HG02588 (cell line): Measurements from ENCODE around the gene BRIX1.
"Not testable (repeated sequence)": the region's sequence is repeated elsewhere in the genome, so short reads cannot be mapped to it uniquely, and the experiment has no call there.

ENCODE experiments used
- ATAC-seq: cut with Tn5 transposase; IDR thresholded peaks from one replicate; pipeline ENCODE4 v1.9.1; 2021; ENCODE audit warnings: mild to moderate bottlenecking, moderate library complexity; ENCODE audit not compliant: unreplicated experiment

BRIX1 gene

DNA sequence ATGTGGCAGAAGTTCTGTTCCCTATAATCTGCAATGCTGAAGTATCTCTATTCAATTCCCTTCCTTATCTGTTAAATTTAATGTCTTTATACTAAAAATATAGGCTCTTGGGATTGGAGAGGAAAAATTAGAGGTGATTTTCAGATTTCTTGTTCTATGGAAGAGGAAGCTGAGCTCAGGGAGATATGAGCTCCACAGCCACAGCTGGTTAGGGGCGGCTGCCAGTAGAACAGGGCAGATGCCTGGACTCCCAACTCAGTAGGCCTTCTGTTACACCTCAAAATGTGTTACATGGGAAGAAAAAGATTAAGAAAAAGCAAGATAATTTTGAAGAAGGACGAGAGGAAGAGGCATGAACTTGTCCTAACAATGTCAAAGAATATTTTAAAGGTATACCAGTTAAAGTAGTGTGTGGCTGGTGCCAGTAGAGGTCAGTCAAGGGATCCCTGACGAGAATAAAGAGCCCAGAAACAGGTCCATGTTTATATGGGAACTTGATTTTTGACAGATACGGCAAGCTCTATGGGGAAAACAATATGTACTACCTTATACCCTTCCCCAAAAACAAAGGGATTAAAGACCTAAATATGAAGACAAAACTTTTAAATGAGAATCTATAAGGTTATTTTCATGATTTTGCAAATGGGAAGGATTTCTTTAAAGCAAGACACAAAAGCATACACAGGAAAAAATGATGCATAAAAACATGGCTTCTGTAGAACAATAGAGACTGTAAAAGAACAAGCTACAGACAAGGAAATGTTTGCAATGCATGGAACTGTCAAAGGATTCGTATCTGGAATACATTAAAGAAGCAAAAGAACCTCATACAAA, 42.6 kb downstream of the BRIX1 start:
- no peak for ATAC-seq

- peak; percentile 97 for ATAC-seq
Observed at GRCh38 chr5:34959323-34959722, 43.8 kb downstream of the BRIX1 start.

DNA sequence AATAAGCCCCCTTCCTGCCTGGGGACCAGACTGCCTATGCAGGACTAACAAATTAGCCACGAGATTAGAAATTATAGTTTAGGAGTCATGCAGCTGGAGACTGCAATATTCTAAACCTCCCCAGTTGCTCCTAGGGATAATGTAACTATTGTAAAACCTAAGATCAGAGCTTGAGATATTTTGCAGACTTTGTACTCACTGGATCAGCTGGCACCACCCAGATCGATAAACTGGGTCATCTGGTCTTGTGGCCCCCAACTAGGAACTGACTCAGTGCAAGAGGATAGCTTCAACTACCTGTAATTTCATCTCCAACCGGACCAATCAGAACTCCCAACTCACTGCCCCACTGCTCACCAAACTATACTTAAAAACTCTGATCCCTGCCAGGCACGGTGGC, 52.0 kb downstream of the BRIX1 start:
- ATAC-seq = no peak

DNA sequence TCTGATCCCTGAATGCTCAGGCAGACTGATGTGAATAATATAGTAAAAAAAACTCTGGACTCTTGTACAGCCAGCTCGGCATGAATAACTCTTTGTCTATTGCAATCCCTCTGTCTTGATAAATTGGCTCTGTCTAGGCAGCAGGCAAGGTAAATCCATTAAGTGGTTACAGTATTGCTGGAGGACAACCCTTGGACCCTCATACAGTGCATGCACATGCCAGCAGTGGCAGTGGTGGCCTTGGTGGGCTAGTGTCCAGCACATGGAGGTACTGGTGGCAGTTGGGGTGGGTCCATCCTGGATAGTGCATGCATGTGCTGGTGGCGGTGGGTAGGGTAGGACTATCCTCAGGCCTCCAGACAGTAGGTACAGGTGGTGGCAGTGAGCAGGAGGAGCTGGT, 52.7 kb downstream of the BRIX1 start:
- no peak for ATAC-seq

GRCh38 chr5:34970552-34970951, 55.0 kb downstream of the BRIX1 start:
- ATAC-seq = no peak

GRCh38 chr5:34971655-34972054, 56.1 kb downstream of the BRIX1 start:
- ATAC-seq = not testable (repeated sequence)
